Medulla oblongata (tissue), 1 donor: ENCODE results near the gene UBASH3A.
A peak's percentile ranks its signal among the peaks of the same experiment; 100 is the strongest.

ENCODE experiments used
- DNase-seq: peaks from one replicate; pipeline ENCODE4 v3.0.0-alpha.2; 2015; ENCODE audit errors: extremely low spot score

UBASH3A gene

DNA sequence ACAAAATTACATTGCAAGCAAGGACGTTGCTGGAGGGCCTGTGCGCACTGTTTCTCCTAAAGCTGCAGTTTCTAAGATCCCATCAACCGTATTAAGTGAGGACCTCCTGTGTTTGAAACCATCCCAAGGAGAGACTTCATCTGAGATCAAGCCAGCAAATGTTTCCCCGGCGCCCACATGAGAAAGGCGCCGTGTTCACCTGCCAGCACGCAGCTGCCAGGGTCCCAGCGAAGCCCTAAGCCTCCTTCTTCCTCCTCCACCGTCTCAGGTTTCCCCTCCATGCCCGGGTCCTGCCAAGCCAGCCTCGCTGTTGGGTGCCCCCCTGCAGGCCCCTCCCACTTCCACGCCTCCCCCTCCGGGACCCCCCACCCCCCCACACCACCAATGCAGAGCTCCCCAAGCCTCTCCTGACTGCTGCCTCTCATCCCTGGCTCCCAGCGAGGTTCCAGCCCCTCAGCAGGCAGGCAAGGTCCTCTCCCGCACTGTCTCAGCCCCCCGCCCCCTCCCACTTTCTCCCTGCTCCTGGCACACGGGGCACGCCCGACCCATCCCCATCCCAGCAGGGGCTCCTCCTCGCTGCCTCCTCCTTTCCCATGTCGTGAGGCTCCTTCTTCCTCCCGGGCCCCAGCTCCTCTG lies 28.7 kb upstream of the UBASH3A start:
- no peak for DNase-seq

DNA sequence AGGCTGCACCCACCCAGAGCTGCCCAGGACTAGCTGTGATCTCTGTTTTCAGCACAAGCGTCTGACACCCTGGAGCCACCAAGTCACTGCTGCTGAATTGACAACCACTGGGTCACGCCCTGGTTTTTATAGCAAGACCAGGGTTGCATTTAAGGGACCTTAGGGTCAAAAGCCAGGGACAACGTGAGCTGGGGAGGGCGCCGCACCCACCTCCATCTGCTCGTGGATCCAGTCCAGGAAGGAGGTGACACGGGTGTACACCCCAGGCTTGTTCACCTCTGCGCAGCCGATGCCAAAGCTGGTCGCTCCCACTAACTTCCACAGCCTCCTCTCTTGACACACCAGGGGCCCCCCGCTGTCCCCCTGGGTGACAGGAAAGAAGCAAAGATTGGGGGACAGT lies 28.2 kb upstream of the UBASH3A start:
- no peak for DNase-seq

DNA sequence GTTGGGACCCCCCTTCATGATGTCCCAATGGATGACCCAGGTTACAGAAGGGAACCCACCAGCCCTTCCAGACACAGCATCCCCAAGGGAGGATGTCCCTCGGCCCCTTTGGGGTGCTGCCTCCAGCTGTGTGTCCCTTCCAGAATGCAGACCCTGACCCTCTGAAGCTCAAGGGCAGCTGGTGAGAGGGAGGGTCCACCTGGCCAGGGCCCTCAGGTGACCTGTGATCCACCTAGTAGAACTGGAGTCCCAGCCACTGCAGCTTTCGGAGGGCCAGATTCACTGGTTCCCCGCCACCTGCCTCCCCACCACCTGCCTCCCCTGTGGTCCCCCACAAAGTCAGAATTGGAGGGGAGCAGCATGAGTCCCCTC lies 27.8 kb upstream of the UBASH3A start:
- no peak for DNase-seq

DNA sequence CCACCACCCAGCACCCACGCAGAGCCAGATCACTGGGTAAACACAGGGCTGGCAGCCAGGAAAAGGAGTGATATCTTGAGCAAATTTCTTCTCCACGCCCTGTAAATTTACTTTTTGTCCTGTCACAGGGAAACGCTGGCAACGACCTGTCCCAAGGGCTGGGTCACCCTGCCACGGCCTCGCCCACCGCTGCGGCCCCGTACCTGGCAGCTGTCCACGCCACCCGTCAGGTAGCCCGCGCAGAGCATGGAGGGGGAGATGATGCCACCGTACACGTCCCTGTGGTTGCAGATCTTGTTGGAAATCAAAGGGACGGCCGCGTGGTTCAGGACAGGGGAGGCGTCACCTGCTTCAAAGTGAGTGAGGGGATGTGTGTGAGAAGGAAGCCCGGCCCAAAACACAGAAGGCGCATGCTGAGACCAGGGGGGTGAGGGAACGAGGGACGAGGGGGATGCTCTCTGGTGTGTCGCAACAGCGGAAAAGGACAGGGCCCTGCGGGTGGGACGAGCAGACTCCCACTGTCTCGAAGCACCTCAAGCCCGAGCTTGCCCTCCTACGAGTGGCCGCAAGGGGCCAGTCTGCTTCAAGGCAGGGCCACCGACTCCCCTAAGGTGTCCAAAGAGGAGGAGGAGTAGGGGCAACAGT lies 27.2 kb upstream of the UBASH3A start:
- DNase-seq = no peak

DNA sequence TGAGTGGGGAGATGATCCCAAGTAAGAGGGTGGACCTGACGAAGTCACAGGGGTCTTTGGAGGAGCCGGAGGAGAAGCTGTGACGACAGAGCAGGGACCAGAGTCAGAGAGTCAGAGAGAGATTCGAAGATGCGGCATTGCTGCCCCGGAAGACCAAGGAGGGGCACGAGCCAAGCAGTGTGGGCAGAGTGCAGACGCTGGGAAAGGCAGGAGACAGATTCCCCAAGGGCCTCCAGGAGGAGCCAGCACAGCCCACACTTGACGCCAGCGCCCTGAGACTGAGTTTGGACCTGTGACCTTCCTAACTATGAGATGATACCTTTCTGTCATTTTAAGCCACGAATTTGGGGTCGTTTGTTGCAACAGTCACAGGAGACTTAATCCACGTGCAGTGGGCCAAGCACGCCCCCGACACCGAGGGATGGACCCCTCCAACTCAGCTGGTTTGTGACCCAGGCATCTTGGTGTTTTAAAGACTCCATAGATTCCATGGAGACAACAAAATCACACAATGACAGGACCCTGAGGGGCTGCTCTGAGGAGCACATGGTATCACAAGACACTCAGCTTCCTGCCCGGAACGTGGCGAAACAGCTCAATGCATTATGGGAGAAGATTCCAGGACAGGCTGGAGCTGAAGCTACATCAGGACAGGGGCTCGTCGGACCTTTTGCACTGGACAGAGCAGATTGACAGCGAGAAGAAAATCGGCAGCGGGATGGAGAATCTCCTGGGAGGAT lies 26.3 kb upstream of the UBASH3A start:
- no peak for DNase-seq

DNA sequence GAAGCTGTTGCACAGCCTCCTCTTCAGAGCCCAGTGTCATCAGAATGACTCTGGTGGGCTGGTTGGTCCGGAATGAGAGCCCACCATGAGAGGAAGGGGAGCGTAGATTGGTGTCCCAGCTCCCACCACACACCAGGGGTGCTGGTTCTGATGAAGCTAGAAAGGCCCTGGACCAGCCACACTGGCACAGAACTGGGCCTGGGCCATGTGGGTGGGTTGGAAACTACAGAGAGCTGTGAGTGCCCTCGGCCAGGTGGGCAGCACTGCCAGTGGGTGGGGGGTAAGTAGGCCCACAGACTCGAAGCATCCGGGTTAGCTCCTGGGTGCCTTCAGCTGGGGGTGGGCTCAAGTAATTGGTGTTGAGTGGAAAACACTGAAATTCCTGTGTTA lies 25.8 kb upstream of the UBASH3A start:
- no peak for DNase-seq

DNA sequence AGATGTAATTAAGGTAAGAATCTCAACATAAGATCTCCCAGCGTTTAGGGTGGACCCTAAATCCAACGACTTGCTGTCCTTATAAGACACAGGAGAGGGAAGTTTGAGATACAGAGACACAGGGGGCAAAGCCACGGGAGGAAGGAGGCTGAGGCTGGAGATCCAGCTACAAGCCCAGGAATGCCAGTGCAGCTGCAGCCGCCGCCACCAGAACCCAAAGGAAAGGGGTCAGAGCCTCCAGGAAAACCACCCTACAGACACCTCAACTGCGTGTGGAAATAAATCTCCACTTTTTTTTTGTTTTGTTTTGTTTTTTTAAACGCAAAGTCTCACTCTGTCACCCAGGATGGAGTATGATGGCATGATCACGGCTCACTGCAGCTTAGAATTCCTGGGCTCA lies 25.3 kb upstream of the UBASH3A start:
- no peak for DNase-seq

DNA sequence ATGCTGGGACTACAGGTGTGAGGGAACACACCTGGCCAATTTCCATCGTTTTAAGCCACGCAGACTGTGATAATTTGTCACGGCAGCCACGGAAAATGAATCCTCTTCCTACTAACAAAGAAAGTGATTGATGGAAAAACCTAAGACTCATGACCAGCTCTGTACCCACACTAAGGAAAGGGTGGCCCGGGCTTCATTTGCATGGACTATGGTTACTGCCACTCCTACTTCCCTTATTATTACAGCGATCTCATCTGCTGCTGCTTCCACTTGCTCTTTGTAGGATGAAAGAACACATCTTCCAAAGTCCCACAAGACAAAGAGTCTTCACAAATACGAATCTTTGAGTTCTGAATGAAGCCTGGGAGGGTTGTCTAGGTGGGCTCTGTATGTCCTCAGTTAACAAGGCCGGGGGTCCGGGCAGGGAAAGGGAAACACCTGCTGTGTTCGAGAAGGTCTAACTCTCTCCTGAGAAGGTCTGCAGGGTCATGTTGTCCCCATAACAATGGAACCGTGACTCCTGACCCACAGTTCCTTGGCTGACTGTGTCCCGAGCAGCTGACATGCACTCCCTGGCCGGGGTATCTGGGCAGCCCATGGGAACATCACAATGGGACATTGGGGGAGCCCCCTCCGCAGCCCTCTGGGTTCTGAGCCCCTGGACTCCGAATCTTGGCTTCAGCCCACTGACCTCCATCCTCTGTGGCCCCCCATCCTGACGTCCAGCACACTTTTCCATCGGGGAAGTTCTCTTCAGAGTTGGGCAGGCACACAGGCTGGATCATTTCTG lies 24.1 kb upstream of the UBASH3A start:
- no peak for DNase-seq

DNA sequence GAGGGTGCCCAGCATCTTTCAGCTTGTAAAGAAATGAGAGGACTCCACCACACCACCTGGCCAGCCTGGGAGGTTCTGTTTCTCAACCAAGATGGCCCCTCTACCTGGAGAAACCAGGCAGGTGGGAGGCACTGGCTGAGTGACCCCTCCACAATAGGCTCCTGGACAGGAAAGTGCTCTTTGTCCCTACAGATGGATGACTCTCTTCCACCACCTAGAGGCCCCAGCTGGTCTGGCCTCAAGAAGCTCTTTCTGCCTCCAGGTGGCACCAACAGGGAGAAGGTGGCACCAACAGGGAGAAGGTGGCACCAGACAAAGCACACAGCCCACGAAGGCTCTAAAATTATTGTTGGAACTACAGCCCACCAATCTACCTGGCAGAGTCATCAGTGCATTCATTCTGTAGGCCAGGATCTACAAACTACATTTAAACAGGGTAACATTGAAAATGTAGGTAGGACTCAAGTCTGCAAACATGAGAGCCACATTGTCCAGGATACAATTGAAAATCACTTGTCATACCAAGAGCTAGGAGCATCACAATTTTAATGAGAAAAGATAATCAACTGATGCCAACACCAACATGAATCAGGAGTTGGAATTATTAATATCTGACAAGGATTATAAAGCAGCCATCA lies 22.2 kb upstream of the UBASH3A start:
- peak; percentile 7 for DNase-seq

DNA sequence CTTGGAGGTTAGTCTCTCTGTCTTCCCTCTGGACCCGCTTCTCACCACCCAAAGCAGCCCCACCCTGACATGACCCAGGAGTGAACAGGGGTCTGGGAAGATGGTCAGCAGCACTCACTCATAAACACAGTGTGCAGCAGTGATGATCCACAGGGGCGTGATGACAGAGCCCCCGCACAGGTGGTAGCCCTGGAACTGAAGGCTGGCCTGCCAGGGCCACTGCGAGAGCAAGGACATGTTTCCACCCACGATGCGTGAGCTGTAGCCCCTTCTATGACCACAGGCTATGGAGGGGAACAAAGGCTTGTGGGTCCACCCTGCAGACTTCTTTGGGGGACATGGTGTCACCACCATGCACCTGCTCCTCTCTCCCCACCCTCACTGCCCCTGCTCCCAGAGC lies 20.8 kb upstream of the UBASH3A start:
- DNase-seq = no peak

DNA sequence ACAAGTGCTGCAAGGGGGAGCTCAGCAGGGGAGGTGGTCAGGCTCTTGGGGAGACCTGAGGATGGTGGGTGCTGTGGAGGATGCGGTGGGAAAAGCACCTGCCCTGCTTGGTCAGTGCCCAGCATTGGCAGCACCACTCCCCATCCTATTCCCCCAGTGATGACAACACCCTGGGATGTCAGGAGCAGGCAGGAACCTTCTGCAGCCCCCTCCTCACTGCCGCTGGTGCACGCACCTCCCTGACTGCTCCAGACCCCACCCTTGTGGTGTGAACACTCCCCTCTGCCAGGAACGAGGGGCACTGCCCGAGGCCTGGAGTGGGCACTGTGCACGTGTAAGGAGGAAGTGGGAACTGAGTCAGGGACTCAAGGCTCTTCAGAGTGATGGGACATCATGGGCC lies 20.4 kb upstream of the UBASH3A start:
- DNase-seq = no peak

DNA sequence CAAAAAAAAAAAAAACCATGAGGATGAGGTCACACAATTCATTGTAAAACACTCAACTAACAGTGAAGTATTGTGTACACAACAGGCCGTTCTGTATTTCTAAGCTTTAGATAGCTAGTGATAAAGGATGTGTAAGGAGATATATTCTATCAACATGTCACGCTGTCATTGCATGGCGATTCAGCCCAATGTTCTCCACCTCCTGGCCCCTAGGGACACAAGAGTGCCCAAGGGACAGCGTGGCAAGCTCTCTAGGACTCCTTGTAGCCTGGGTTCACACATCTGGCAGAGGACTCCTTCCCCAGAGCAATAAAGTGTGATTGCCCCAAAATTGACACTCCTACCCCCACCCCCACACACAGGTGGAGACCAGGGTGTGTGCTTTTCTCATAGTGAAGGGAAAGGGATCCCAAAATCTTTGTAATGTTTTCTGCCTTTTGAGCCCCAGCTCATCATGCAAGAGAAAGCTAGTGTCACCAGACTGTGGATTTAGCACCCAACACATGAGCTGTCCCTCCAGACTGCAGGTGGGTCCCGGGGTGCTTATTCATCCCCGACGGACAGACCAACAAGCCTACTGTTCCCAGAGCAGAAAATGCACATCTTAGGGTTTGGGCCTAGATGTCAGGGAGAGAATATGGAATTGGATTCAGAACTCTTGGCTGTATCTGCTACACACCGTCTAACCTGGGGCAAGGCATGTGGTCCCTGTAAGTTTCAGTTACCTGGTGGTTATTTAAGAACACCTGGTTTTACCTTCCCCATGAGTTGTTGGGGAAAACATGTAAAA lies 19.4 kb upstream of the UBASH3A start:
- no peak for DNase-seq

DNA sequence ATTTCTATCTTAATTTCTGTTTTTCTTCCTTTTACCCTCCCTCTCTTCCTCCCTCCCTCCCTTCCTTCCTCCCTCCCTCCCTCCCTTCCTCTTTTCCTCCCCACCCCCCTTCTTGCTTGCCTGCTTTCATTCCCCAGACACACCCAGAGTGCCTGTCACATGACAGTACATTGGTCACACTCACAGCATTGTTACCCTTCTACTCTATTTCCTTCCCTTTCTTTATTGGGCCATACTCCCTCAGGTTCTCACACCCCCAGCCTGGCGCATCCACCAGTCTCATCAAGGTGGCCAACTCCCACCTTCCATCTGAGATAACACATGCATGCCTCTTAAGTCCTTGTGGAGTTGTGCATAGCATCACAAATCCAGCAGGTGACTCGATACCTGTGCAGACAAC lies 18.7 kb upstream of the UBASH3A start:
- no peak for DNase-seq

DNA sequence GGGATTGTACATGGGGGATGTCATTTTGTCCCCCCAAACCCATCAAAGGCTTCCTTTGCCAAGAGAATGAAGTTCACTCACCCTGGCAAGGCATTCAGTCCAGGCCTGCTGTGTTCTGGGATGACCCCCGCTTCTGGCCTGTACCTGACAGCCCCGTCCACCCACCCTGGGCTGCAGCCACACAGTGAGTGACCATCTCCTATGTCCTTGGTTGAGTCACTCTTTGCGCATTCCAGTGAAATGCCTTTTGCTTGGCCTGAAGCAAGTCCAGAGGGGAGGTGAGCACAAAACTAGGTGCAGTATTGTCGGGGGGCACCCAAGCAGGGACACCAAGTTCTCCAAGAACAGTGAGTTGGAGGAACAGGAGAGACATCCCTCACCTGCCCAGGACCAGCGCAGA lies 18.1 kb upstream of the UBASH3A start:
- DNase-seq = no peak

DNA sequence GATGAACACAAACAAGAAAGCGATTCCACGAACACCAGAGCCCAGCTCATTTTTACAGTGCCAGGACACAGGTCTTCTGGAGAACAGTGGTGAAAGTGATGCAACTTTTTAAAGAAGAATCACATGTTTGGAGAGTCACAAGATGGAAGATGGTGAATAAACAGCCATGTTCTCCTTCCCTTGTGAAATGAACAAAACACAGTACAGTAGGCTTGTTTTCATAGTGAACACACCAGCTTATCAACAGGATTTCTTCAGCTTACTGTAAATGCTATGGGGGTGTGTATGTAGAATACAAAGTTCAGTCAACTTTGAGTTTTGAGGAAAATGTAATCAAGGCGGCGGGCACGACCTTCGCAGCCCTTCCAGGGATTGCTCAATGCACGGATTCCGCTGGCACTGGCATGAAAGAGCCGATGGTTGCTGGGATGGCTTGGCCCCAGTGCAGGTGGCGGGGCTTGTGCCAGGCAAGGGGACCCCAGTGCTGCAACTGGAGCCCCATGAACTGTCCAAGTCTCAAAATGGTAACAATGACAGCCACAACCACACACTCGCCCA lies 17.6 kb upstream of the UBASH3A start:
- no peak for DNase-seq

DNA sequence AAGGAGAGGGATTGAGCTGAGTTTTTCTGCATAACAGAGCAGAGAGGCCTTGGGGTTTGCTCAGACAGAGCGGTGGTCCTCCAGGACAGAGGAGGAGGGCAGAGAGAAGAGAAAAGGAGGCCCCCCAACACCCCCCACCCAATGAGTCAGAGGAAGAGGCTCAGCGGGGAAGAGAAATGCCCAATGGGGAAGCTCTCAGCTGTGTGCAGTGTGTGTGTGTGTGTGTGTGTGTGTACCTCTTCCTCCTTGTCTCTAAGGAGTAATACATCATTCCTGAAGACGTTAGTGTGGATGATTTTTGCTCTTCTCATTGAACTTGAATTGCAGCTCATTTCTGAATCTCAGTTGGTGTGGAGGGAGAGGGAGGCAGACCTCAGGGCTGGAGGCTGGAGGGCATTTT lies 16.5 kb upstream of the UBASH3A start:
- no peak for DNase-seq

DNA sequence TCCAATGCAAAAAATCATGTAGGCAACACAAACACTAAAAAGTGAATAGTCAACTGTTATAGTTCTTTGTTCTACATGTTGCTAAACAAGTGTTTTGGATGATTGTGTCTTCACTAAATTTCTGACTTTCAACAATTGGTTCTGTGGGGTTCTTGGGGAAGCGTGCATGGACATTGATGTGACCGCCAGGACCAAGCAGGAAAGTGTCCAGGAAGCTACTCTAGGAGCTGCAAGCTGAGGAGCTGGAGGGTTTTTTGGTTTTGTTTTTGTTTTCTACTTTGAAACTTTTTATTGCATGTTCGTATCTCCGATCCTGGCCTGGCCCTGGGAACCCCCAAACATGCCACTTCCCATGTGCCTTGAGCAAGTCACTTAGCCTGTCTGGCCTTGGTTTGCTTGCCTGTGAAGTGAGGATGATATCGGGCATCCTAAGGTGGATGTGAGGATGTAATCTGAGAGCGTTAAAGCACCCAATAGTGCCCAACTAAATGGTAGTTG lies 15.8 kb upstream of the UBASH3A start:
- no peak for DNase-seq

DNA sequence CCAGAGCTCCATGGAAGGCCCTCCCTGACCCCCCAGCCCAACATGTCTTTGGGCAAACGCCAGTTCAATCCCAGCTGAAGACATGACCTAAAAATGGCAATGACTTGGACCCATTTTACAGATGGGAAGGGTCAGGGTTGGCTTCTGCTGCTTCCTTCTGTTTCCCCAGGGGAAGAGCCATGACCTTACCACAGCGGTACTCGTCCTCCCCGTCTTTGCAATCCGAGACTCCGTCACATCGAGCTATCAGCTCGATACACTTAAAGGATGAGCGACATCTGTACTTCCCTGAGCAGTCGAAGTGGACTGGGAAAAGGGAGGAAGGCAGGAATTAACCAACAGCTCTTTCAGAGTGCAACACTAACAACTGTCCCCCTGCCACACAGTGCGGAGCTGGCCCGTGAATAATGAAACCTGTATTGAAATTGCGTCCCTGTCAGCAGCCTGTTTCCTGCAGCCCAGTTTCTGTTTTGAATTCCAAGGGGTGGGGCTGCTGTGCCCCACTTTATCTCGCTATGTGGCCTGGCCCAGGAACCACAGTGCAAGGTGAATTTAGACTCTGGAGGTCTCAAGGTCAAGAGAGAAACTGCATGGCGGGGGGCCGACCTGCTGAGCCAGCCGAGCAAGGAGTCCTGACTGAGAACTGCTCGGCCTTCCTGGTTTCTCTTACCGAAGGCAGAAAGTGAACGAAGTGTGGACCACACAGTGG lies 14.8 kb upstream of the UBASH3A start:
- no peak for DNase-seq

DNA sequence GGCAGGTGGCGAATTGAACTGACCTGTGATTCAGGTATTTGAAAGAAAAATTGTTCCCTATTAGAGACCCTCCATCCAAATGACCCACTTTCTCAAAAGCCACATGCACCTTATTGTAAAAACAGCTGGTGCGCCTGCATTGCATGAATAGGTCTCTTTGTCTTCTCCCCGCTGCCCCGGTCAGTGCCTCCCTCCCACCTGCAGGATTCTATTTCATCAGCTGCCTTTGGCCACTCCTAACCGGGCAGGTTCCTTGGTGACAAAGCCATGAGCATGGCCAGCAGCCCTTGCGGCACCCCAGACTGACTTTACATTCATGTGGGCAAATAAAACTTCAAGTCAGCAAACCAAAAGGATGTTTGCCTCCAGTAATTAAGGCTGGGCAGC lies 14.3 kb upstream of the UBASH3A start:
- DNase-seq = no peak

DNA sequence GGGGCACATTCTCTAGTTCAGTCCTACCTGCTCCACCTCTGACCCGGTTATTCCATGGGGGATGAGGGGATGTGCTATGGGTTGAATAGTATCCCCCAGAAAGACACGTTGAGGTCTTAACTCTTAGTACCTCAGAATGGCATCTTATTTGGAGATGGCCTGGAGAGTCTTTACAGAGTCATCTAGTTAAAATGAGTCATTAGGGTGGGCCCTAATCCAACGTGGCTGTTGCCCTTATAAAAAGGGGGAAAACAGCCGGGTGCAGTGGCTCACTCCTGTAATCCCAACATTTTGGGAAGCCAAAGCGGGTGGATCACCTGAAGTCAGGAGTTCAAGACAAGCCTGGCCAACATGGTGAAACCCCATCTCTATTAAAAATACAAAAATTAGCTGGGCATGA lies 13.5 kb upstream of the UBASH3A start:
- DNase-seq = no peak
